Fibroblast of skin of scalp (primary cell): ENCODE measurements around the gene ACSS3.
A peak's percentile ranks its signal among the peaks of the same experiment; 100 is the strongest.

ENCODE experiments used
- DNase-seq: peaks from one replicate; pipeline ENCODE4 v3.0.0-alpha.2; 2013

Gene ACSS3

DNA sequence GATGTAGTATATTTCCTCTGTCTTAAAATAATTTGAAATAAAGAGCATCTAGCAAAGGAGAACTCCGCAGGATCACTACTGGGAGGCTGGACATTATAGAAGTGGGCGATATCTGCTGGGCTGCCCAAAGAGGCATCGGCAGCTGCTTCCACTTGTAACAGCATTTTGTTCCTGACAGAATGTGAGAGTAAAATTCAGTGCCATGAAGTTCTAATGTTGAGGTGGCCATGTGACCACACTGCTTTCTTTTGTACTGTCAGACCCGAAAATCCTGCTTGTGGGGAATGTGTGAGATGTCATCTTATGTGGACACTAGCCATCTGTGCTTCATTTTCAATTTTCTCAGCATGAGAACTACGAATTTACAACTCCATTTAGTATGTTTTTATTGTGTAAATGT is 151.9 kb downstream of the ACSS3 start:
- DNase-seq: no peak

GRCh38 chr12:81231574-81232368 is 153.9 kb downstream of the ACSS3 start:
- DNase-seq: no peak

- DNase-seq: no peak
Measured at GRCh38 chr12:81245458-81245857, 167.6 kb downstream of the ACSS3 start.

GRCh38 chr12:81245907-81246570 is 168.2 kb downstream of the ACSS3 start:
- DNase-seq: no peak

DNA sequence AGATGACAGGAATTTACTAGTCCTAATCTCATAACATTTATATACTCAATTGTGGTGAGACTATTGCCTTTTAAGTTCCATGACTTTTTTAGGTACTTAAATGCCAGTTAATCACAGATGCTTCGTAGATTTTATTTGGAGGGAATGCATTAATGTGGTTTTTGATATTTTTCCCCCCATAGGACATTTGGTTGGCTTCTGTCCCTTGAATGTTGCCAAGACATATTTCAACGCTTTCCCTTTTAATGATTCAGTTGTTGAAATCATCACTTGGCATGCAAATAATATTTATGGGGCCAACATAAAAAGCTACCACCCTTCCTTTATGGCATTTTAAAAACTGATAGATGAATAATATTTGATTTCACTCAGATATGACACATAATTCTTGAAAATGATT is 172.1 kb downstream of the ACSS3 start:
- peak; percentile 5 for DNase-seq

GRCh38 chr12:81252228-81252627 is 174.3 kb downstream of the ACSS3 start:
- no peak for DNase-seq

GRCh38 chr12:81253360-81253759 is 175.5 kb downstream of the ACSS3 start:
- no peak for DNase-seq

DNA sequence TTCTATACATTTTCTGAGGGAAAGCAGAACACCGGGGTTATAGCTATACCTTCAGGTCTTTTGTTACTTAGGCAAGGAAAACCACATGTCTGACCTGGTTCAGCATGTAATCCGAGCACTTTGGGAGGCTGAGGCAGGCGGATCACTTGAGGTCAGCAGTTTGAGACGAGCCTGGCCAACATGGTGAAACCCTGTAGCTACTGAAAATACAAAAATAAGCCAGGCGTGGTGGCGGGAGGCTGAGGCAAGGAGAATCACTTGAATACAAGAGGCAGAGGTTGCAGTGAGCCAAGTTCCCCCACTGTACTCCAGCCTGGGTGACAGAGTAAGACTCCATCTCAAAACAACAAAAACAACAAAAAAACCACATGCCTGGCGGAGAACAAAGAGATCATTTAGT is 177.6 kb downstream of the ACSS3 start:
- DNase-seq: no peak

DNA sequence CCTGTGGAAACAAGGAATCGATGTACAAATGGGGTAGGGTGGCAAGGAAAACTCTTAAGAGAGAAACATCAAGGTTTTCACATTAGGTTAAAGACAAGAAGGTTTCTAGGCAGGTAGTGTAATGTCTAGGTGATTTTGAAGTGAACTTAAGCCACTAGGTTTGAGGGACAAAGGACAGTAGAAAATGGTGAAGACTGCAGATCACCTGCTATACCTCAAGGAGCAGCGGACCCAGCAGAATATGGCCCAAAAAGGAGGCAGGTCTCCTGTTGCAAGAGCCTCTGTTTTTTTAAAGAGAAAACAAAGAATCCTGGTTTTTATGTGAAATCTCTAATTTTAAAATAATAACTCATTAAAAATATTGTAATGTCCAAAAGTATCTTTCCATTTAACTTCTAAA is 178.1 kb downstream of the ACSS3 start:
- no peak for DNase-seq

DNA sequence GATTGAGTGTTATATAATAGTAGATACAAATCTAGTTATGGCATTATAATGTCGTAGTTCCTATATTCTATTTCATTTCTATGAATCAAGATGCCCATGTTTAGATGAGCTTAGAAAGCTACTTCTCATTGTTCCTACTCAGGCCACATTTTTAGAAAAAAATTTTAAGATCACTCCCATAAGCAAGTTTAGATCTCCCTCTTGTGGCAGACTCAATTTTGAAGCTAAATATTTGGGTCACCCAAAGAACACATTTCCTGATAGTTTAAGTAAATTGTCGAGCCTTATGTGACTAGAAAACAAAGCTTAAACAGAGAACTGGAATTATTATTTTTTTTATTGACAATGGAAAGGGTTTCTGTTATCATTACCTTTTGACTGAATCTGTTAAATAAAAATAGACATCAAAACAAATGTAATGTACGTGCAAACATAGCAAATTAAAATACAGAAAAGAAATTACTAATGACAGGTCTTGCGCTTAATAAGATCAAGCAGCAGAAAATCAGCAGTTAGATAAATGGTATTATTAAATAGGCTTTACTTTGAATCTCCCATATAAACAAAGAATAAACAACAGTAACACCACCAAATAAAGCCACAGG is 180.2 kb downstream of the ACSS3 start:
- peak; percentile 64 for DNase-seq

- no peak for DNase-seq
Measured at GRCh38 chr12:81259360-81259759, 181.5 kb downstream of the ACSS3 start.

DNA sequence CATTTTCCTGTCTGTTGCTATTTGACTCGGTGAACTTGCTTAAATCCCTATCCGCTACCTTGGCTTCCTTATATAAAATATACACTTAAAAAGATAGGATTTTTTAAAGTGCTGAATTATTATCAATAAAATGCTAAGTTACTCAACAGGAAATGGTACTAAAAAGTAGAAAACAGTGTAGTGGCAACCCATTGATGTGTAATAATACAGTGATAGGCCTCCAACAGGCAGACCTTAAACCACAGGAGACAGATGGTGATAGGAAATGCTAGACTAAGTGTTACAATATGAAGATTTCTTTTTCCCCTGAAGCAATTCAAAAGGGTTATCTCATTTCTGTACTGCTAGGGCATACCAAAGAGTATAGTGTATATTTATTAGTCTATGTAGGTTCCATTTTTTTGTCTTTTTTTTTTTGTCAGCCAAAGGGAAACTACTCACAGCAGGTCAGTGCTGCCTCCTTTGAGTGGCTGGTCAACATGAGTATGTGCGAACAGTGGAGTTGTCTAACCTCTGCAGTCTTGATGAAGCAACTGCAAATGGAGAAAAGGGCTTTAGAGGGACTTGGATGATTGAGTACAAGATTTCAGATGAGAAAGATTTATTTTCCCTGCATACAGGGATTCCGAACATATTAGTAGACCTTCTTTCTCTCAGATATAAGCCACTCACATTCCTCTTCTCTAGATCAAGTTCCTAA is 183.8 kb downstream of the ACSS3 start:
- no peak for DNase-seq

GRCh38 chr12:81263072-81263471 is 185.2 kb downstream of the ACSS3 start:
- DNase-seq: no peak

- DNase-seq: no peak
Measured at GRCh38 chr12:81270385-81270784, 192.5 kb downstream of the ACSS3 start.

- DNase-seq: peak; percentile 6
Measured at GRCh38 chr12:81274637-81275529, 197.0 kb downstream of the ACSS3 start.

DNA sequence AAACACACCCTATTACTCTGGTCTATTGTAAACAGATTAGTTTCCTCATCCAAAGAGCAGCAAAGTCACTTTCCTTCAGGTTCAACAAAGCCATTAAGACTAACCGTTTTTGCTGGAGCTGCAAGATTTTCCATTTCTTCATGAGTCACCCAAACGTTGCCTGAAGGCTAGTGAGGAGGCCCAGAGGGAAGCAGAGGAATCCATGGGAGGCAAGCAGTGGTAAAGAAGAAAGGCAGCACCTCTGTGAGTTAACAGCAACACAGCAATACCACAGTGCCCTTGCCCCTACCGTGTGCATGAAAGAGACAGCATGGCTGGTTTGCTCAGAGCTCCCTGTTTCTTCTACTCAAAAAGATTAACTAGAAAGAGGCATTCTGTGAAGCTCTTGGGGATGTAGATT is 206.3 kb downstream of the ACSS3 start:
- peak; percentile 9 for DNase-seq

DNA sequence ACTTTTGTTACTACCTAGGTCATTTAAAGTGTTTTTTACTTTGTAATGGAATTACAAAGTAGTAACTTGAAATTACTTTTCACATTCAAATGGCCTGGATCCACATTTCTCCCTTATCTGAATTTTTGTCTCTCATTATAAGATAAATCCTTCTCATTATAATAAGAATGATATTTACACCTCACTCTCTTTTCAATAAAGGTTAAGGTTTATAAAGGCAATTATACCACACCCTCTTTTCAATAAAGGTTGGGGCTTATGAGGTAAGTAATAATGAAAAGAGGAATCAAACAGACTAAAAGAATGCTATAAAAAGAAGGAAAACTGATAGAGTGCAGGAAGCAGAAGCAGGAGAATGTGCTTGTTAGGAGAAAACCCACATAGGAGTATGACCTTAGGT is 210.8 kb downstream of the ACSS3 start:
- no peak for DNase-seq

- DNase-seq: peak; percentile 27
Measured at GRCh38 chr12:81294325-81295190, 216.7 kb downstream of the ACSS3 start.

DNA sequence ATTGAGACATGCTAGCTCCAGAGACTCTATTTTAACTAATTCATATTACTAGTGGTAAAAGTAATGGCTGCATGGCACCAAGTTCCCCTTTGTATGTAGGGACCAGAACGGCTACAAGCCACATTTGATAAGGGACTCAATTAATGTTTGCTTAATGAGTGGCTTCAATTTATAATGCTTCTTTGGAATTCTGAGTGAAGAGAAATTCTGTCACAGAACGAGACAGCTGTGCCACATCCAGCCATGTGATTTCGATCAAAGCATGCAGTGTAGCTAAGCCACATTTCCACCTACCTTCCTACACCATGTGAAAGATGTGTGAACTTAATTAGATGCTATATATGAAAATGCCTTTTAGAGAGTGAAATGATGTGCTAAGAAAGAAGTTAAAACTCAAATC is 217.4 kb downstream of the ACSS3 start:
- DNase-seq: no peak

- DNase-seq: peak; percentile 84
Measured at GRCh38 chr12:81296556-81297305, 218.9 kb downstream of the ACSS3 start.
